ENCODE measurements around the gene ABCA6.

ABCA6 gene

DNA sequence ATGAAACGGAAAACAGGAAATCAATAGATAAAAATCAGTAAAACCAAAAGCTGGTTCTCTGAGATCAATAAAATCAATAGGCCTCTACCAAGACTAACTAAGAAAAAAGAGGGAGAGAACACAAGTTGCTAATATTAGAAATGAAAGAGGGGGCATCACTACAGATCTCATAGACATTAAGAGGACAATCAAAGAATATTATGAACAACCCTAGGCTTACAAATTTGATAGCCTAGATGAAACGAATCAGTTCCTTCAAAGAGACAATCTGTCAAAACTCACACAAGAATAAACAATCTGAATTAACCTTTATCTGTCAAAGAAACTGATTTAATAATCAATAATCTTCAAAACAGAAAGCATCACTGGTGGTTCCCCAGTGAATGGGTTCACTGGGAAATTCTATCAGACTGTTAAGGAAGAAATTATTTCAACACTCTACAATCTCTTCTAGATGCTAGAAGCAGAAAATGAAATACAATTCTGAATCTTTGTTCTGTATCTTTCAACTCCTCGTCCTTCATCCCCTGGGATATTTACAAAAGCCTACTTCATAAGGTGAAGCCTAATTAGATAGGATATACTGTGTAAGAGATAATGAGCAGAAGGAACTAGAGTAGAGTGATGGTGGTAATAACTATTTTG, 85.4 kb downstream of the ABCA6 start:
- FAIRE-seq (no peak), DNase-seq (ENCODE audit: insufficient read length, low spot score) (no peak)

DNA sequence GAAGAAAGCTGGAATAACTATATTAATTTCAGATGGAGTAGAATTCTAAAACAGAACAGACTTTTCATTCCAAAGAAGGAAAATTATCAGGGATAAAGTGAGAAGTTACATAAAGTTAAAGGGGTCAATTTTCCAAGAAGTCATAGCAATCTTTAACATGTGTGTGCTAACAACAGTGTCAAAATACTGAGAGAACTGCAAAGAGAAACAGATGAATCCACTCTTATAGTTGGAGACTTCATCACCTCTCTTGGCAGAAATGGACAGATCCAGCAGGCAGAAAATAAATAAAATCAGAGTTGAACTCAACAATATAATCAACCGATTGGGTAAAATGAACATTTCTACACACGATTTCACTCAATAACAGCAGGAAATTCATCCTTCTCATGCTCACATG, 86.4 kb downstream of the ABCA6 start:
- DNase-seq (ENCODE audit: insufficient read length, low spot score) (no peak), FAIRE-seq (no peak)

DNA sequence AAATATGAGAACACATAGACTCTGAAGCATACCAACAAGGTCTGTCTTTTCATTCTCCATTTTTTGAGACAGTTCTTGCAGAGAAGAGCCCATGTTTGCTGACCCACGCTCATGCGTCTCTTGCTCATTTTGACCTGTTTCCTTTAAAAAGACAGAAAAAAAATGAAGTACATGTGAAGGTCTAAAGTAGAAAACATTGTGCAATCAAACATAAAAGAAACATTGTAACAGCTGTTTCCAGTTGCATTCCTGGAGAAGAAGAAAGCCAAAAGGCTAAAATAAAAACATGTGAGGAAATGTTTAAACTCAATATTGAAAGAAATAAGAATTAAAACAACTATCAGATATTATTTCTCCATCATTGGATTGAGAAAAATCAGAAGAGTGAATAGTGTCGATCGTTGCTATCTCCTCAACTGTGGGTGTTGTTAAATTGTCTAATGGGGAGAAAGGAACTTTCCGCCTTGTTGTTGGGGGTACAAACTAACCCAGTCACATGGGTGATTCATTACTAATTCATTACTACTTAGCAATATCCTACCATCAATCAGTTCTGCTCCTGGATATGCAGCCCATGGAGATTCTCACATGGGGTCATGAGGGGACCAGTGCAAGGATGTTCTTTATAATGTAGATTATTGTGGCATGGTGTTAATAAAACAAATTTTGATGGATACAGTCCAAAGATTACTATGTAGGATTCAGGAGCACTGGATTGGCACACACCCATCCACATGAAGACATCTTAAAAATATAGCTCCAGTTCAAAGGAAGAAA, 90.5 kb downstream of the ABCA6 start:
- DNase-seq (ENCODE audit: insufficient read length, low spot score) (no peak), FAIRE-seq (no peak)

GRCh38 chr17:69048634-69049033, 93.1 kb downstream of the ABCA6 start:
- FAIRE-seq, result no peak
- no peak for DNase-seq (ENCODE audit: insufficient read length, low spot score)

- no peak for DNase-seq (ENCODE audit: insufficient read length, low spot score)
- no peak for FAIRE-seq
These were observed 94.1 kb downstream of the ABCA6 start for GRCh38 chr17:69047368-69048263.

DNA sequence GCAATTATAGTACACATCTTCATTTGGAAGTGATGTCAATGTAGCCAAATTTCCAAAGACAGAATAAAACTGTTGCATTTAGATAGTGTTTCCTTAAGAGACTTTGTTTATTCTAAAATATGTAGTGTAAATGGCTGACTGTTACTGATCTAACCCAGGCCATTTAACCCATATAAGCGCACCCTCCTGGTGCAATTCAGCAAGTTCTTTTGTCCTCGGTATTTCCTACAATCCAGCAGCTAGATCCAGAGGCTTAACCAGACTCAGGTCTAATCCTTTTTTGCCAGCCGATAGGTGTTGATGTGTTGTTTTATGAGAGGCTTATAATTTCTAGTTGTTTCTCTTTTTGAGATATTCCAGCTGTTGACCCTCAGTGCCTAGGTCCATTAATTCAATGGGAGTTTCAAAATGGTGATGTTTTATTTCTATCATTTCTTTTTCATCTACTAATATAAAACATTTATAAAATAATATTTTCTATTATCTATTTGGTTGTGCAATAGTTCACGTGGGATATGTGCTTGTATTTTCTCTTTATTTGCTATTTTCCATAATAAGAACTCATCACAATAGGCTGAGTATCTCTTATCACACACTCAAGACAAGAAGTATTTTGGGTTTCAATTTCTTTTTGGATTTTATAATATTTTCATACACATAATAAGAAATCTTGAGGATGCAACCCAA, 95.4 kb downstream of the ABCA6 start:
- no peak for FAIRE-seq

GRCh38 chr17:69045646-69046045, 96.0 kb downstream of the ABCA6 start:
- DNase-seq (ENCODE audit: insufficient read length, low spot score) (no peak), FAIRE-seq (no peak)

More for the DNA sequence above, 95.4 kb downstream of the ABCA6 start:
- DNase-seq (ENCODE audit: insufficient read length, low spot score), result no peak

GRCh38 chr17:69044371-69044770, 97.3 kb downstream of the ABCA6 start:
- DNase-seq (ENCODE audit: insufficient read length, low spot score) (no peak), FAIRE-seq (no peak)

DNA sequence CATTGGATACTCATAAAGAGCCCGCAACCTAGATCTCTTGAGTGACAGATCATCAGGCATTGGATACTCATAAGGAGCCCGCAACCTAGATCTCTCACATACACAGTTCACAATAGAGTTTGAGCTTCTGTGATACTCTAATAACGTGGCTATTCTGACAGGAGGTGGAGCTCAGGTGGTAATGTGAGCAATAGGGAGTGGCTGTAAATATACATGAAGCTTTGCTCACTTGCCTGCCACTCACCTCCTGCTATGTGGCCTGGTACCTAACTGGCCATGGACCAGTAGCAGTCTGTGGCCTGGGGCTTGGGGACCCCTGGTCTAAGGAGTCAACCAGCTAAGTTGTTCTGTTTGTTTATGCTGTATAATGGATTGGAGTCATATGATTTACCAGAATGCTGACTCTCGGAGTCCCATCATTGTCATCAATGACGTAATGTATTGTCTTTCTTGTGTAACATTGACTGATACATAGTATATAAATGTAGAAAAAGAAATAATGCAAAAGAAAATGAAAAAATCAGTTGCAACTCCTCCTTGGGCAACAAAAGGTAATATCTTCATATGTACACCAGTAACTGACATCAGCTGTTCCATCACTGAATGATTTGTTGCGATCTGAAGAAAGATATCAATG, 98.5 kb downstream of the ABCA6 start:
- DNase-seq (ENCODE audit: insufficient read length, low spot score) (no peak), FAIRE-seq (no peak)

- DNase-seq (ENCODE audit: insufficient read length, low spot score) (no peak), FAIRE-seq (no peak)
These were observed 99.4 kb downstream of the ABCA6 start for GRCh38 chr17:69042308-69042707.

DNA sequence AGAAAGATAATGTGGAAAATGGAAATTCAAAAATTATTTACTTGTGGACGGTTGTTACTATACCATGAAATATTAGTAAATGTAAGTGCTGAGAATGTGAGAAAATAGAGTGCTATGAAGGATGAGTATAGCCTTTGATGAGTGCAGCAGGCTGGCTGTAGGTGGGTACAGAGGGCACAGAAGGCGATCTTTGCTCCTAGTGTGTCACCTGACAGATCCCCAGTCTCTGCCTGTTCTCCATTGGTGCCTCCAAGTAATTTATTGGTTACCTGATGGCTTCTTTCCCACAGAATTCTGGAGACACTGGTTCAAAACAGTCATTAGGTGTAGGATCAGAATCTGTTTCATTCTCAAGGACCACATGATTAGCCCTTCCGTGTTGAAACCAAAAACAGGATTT, 109.9 kb downstream of the ABCA6 start:
- DNase-seq (ENCODE audit: insufficient read length, low spot score) (no peak), FAIRE-seq (no peak)

DNA sequence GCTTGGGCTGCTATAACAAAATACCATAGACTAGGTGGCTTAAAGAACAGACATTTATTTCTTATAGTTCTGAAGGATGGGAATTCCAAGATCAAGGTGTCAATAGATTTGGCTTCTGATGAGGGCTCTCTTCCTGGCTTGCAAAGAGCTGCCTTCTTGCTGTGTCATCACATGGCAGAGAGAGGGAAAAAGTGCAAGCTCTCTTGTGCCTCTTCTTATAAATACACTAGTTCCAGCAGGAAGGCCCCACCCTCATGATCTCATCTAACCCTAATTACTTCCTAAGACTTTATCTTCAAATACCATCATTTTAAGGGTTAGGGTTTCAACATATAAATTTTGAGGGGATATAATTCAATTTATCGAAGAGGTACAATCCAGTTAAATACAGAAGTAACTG, 111.5 kb downstream of the ABCA6 start:
- DNase-seq (ENCODE audit: insufficient read length, low spot score), result no peak
- no peak for FAIRE-seq
